Measurements from ENCODE around the gene PLA2R1.

DNA sequence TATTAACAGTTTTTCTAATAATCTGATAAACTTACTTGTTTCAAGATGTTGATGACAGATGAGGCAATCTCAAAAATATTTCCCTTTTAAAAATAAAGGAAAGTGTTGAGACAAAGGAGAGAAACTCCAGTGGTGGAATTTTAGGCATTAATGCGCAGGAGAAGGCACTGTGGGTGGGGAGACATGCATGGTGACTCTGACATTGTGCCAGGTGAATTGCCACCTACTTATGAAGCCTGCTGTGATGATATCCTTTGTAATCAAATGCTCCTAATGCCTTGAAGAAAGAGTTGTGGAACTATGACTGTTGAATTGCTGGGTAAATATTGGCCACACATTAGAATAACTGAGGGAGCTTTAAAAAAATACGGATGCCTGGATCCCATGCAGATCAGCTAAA, 101.4 kb downstream of the PLA2R1 start:
- no peak for TF ChIP-seq POLR2A (IDR thresholded peaks at IDR 0.05)
- TF ChIP-seq, protein P1, sequence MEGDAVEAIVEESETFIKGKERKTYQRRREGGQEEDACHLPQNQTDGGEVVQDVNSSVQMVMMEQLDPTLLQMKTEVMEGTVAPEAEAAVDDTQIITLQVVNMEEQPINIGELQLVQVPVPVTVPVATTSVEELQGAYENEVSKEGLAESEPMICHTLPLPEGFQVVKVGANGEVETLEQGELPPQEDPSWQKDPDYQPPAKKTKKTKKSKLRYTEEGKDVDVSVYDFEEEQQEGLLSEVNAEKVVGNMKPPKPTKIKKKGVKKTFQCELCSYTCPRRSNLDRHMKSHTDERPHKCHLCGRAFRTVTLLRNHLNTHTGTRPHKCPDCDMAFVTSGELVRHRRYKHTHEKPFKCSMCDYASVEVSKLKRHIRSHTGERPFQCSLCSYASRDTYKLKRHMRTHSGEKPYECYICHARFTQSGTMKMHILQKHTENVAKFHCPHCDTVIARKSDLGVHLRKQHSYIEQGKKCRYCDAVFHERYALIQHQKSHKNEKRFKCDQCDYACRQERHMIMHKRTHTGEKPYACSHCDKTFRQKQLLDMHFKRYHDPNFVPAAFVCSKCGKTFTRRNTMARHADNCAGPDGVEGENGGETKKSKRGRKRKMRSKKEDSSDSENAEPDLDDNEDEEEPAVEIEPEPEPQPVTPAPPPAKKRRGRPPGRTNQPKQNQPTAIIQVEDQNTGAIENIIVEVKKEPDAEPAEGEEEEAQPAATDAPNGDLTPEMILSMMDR (IDR thresholded peaks at IDR 0.05): no peak

Data from ovary (tissue), 3 donors.